Coronary artery (tissue), 2 donors: ENCODE results near the gene POFUT2.
"Not testable (repeated sequence)": the region's sequence is repeated elsewhere in the genome, so short reads cannot be mapped to it uniquely, and the experiment has no call there.

Source experiments
- DNase-seq: peaks from one replicate; pipeline ENCODE4 v3.0.0-alpha.2; 2017; ENCODE audit warnings: low spot score
- H3K27ac ChIP-seq, 2 donors: fragments of 200-600 bp; sonication (generic); one replicate each; pipeline ENCODE4 v1.5.1; 2016 to 2019
- H3K4me3 ChIP-seq: fragments of 200-600 bp; sonication (generic); 2 replicates; pipeline ENCODE4 v1.5.1; 2016; ENCODE audit warnings: mild to moderate bottlenecking, moderate library complexity
- CTCF ChIP-seq: fragments of 200-600 bp; sonication (generic); IDR thresholded peaks from one replicate; pipeline ENCODE4 v1.5.1; 2019; ENCODE audit warnings: antibody characterized with exemption

Gene POFUT2

GRCh38 chr21:45320261-45321025 is 32.7 kb upstream of the POFUT2 start:
- TF ChIP-seq CTCF: no peak

GRCh38 chr21:45319461-45320211 is 31.9 kb upstream of the POFUT2 start:
- no peak for TF ChIP-seq CTCF
- Histone ChIP-seq H3K4me3 (peak overlapping the region; percentile 31), H3K27ac (peak overlapping the region; percentile 92 to 99)
- DNase-seq: peak; percentile 94

More at GRCh38 chr21:45320261-45321025, 32.7 kb upstream of the POFUT2 start:
- Histone ChIP-seq H3K4me3 (peak overlapping the region; percentile 31), H3K27ac (peak overlapping the region; percentile 92 to 99)
- DNase-seq: no peak

GRCh38 chr21:45318556-45319404 is 31.1 kb upstream of the POFUT2 start:
- H3K27ac ChIP-seq: peak overlapping the region; percentile 92 to 99
- peak; percentile 97 for DNase-seq
- no peak for TF ChIP-seq CTCF

GRCh38 chr21:45318146-45318555 is 30.5 kb upstream of the POFUT2 start:
- no peak for DNase-seq
- H3K27ac ChIP-seq: peak overlapping the region; percentile 92 to 99

More at GRCh38 chr21:45318556-45319404, 31.1 kb upstream of the POFUT2 start:
- H3K4me3 ChIP-seq: no peak overlapping the region

GRCh38 chr21:45317398-45318145 is 29.9 kb upstream of the POFUT2 start:
- Histone ChIP-seq H3K27ac (peak overlapping the region; percentile 92 to 99), H3K4me3 (no peak overlapping the region)
- no peak for DNase-seq
- no peak for TF ChIP-seq CTCF

More at GRCh38 chr21:45318146-45318555, 30.5 kb upstream of the POFUT2 start:
- no peak for TF ChIP-seq CTCF
- H3K4me3 ChIP-seq: no peak overlapping the region

- no peak for DNase-seq
- H3K27ac ChIP-seq: peak overlapping the region; percentile 92 to 99
- no peak overlapping the region for H3K4me3 ChIP-seq
- no peak for TF ChIP-seq CTCF
Observed at GRCh38 chr21:45316871-45317397, 29.2 kb upstream of the POFUT2 start.

- not testable (repeated sequence) for H3K27ac ChIP-seq, DNase-seq, H3K4me3 ChIP-seq
Observed at GRCh38 chr21:45315676-45316470, 28.2 kb upstream of the POFUT2 start.
